ENCODE results near the gene WIPF2. TPM values are rescaled to one million over a fixed set of nuclear protein-coding genes. Genes with fewer than 3 reads are reported as not detected.
"Not testable (repeated sequence)": the region's sequence is repeated elsewhere in the genome, so short reads cannot be mapped to it uniquely, and the experiment has no call there.

Gene WIPF2
- total and polyA plus RNA-seq, 4 experiments from 2014 or later, result 5.2 to 34.7 (median 24.0) TPM

- POLR2A ChIA-PET (ENCODE audit: partially characterized antibody), result interaction anchor here (1.0 to 1.1 kb wide), 2 partner anchors 92 to 128 kb away, joined by 3 read pairs; no protein-coding TSS in a partner anchor
These were observed 16.0 kb upstream of the WIPF2 start for GRCh38 chr17:40203131-40203530.

GRCh38 chr17:40206193-40206592 is 12.9 kb upstream of the WIPF2 start:
- H3K4me3 ChIP-seq (ENCODE audit: low read length in 2 of 2); H3K4me3 Mint-ChIP-seq; H3K27ac Mint-ChIP-seq; CTCF ChIA-PET (ENCODE audit: partially characterized antibody); H3K4me1 ChIP-seq (ENCODE audit: insufficient read depth, low read length); POLR2A ChIA-PET (ENCODE audit: partially characterized antibody); H3K9me3 Mint-ChIP-seq; H3K36me3 ChIP-seq (ENCODE audit: insufficient read depth, low read length); H3K27me3 Mint-ChIP-seq; H3K27ac ChIP-seq (ENCODE audit: low read depth, low read length); H3K9me3 ChIP-seq (ENCODE audit: control insufficient read depth in 1 of 2, low read length in 2 of 2); DNase-seq; H3K36me3 Mint-ChIP-seq; H3K4me1 Mint-ChIP-seq; H3K27me3 ChIP-seq (ENCODE audit: insufficient read depth, low read length): not testable (repeated sequence)
- intact Hi-C loops (cut with micrococcal nuclease), result loop anchor here (10.0 kb wide), 2 partner anchors 209 to 329 kb away; partner anchors contain the start of gene TOP2A

More at GRCh38 chr17:40203131-40203530, 16.0 kb upstream of the WIPF2 start:
- Mint-ChIP-seq H3K4me3 (no peak overlapping the region), H3K27me3 (peaks cover 1 to 7% of the 10 kb centered on the region in 2 donors), H3K27ac (peak overlapping the region in 1 of 7 donors; percentile 50), H3K36me3 (no peaks in the 10 kb centered on the region), H3K4me1 (peaks cover 0 to 6% (median 2%) of the 10 kb centered on the region in 4 donors), H3K9me3 (no peaks in the 10 kb centered on the region)
- H3K27ac ChIP-seq (ENCODE audit: low read depth, low read length), result no peak overlapping the region
- no peaks in the 10 kb centered on the region for H3K27me3 ChIP-seq (ENCODE audit: insufficient read depth, low read length)
- H3K4me1 ChIP-seq (ENCODE audit: insufficient read depth, low read length), result no peaks in the 10 kb centered on the region
- CTCF ChIA-PET (ENCODE audit: partially characterized antibody), result interaction anchor here (1.1 to 7.7 kb wide), 12 partner anchors 10 to 210 kb away, joined by 3 to 86 read pairs (median 4); partner anchors contain the start of genes CDC6 and WIPF2
- no peaks in the 10 kb centered on the region for H3K36me3 ChIP-seq (ENCODE audit: insufficient read depth, low read length)
- no peak for DNase-seq
- H3K9me3 ChIP-seq (ENCODE audit: control insufficient read depth in 1 of 2, low read length in 2 of 2), result no peaks in the 10 kb centered on the region
- intact Hi-C loops (cut with micrococcal nuclease), result loop anchor here (10.0 kb wide), 2 partner anchors 212 to 332 kb away; partner anchors contain the start of gene TOP2A
- H3K4me3 ChIP-seq (ENCODE audit: low read length in 2 of 2), result no peak overlapping the region

- intact Hi-C loops (cut with micrococcal nuclease), result loop anchor here (10.0 kb wide), 2 partner anchors 205 to 325 kb away; partner anchors contain the start of gene TOP2A
- no peaks in the 10 kb centered on the region for H3K9me3 ChIP-seq (ENCODE audit: control insufficient read depth in 1 of 2, low read length in 2 of 2)
- H3K4me1 ChIP-seq (ENCODE audit: insufficient read depth, low read length), result no peaks in the 10 kb centered on the region
- H3K4me1 Mint-ChIP-seq, result no peaks in the 10 kb centered on the region
- no peak overlapping the region for H3K27ac ChIP-seq (ENCODE audit: low read depth, low read length)
- no peaks in the 10 kb centered on the region for H3K36me3 Mint-ChIP-seq
- ChIA-PET POLR2A (ENCODE audit: partially characterized antibody) (interaction anchor here (1.9 kb wide), 1 partner anchor 9 kb away, joined by 7 read pairs; the partner anchor contains the start of gene WIPF2), CTCF (ENCODE audit: partially characterized antibody) (interaction anchor here (1.4 to 2.0 kb wide), 3 partner anchors 9 to 19 kb away, joined by 4 to 6 read pairs (median 5); partner anchors contain the start of gene WIPF2)
- no peak for DNase-seq
- H3K4me3 Mint-ChIP-seq, result no peak overlapping the region
- peaks cover 0 to 1% of the 10 kb centered on the region in 2 donors for H3K27me3 Mint-ChIP-seq
- no peak overlapping the region for H3K27ac Mint-ChIP-seq
- H3K27me3 ChIP-seq (ENCODE audit: insufficient read depth, low read length), result no peaks in the 10 kb centered on the region
- H3K36me3 ChIP-seq (ENCODE audit: insufficient read depth, low read length), result no peaks in the 10 kb centered on the region
- H3K4me3 ChIP-seq (ENCODE audit: low read length in 2 of 2), result no peak overlapping the region
- no peaks in the 10 kb centered on the region for H3K9me3 Mint-ChIP-seq
These were observed 9.6 kb upstream of the WIPF2 start for GRCh38 chr17:40209404-40210093.

GRCh38 chr17:40213914-40214313 is 5.2 kb upstream of the WIPF2 start:
- H3K9me3 ChIP-seq (ENCODE audit: control insufficient read depth in 1 of 2, low read length in 2 of 2); H3K27me3 Mint-ChIP-seq; H3K4me3 Mint-ChIP-seq; intact Hi-C loops (cut with micrococcal nuclease); H3K36me3 Mint-ChIP-seq; DNase-seq; H3K27me3 ChIP-seq (ENCODE audit: insufficient read depth, low read length); H3K4me1 ChIP-seq (ENCODE audit: insufficient read depth, low read length); H3K4me3 ChIP-seq (ENCODE audit: low read length in 2 of 2); H3K36me3 ChIP-seq (ENCODE audit: insufficient read depth, low read length); POLR2A ChIA-PET (ENCODE audit: partially characterized antibody); H3K27ac ChIP-seq (ENCODE audit: low read depth, low read length); CTCF ChIA-PET (ENCODE audit: partially characterized antibody); H3K9me3 Mint-ChIP-seq: not testable (repeated sequence)
- H3K27ac Mint-ChIP-seq, result peak overlapping the region in 1 of 7 donors; percentile 51
- peaks cover 6 to 15% (median 8%) of the 10 kb centered on the region in 4 donors for H3K4me1 Mint-ChIP-seq

DNA sequence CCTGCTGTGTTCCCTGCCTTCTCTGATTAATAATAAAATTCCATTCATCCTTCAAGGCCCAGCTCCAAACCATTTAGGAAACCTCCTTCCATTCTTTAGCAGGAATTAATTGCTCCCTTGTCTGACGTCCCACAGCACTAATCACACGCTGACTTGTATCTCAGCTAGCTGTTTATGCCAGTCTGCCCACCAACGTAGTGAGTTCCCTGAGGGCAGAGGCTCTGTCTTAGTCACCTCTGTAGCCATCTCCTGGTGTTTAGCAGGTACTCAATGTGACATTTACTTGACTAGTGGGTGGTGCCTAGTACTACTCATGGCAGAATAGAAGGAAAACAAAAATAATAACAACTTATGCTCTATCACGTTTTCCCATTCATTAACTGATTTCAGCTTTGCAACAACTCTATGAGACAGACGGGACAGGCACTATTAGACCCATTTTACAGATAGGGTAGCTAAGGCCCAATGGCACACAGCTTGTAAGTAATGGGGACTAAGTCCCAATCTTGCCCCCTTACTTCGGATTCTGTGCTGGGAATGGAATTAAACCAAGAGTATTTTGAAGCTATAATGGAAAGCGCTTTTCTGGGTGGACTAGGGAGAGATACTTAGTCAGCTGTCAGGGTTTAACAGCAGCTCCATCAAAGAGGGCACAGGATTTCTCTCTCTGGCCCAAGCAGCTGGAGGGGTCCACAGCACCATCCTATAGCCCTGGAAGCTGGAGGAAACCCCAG is 931 bp upstream of the WIPF2 start:
- Histone ChIP-seq H3K4me3 (ENCODE audit: low read length in 2 of 2) (peak overlapping the region; percentile 59 to 71), H3K9me3 (ENCODE audit: control insufficient read depth in 1 of 2, low read length in 2 of 2) (no peaks in the 10 kb centered on the region), H3K27ac (ENCODE audit: low read depth, low read length) (peak overlapping the region; percentile 96), H3K4me1 (ENCODE audit: insufficient read depth, low read length) (peaks cover 23% of the 10 kb centered on the region), H3K27me3 (ENCODE audit: insufficient read depth, low read length) (no peaks in the 10 kb centered on the region), H3K36me3 (ENCODE audit: insufficient read depth, low read length) (no peaks in the 10 kb centered on the region)
- peak overlapping the region; percentile 92 to 100 (median 98) for H3K4me3 Mint-ChIP-seq
- no peak for DNase-seq
- POLR2A ChIA-PET (ENCODE audit: partially characterized antibody), result interaction anchor here (0.6 to 2.2 kb wide), 33 partner anchors 8 to 1471 kb away, joined by 3 to 15 read pairs (median 4); partner anchors contain the start of genes CASC3, EIF1, LRRC3C and MED24
- peaks cover 19 to 41% (median 27%) of the 10 kb centered on the region in 4 donors for H3K4me1 Mint-ChIP-seq
- H3K9me3 Mint-ChIP-seq, result no peaks in the 10 kb centered on the region
- CTCF ChIA-PET (ENCODE audit: partially characterized antibody), result interaction anchor here (0.6 to 3.4 kb wide), 21 partner anchors 9 to 1470 kb away, joined by 3 to 34 read pairs (median 5); partner anchors contain the start of gene CDC6
- H3K27ac Mint-ChIP-seq, result peak overlapping the region; percentile 93 to 100 (median 100)
- H3K27me3 Mint-ChIP-seq, result no peaks in the 10 kb centered on the region
- intact Hi-C loops (cut with micrococcal nuclease), result loop anchor here (2.0 kb wide), 1 partner anchor 1471 kb away; the partner anchor contains the start of gene EIF1
- peaks cover 0 to 10% of the 10 kb centered on the region in 2 donors for H3K36me3 Mint-ChIP-seq

DNA sequence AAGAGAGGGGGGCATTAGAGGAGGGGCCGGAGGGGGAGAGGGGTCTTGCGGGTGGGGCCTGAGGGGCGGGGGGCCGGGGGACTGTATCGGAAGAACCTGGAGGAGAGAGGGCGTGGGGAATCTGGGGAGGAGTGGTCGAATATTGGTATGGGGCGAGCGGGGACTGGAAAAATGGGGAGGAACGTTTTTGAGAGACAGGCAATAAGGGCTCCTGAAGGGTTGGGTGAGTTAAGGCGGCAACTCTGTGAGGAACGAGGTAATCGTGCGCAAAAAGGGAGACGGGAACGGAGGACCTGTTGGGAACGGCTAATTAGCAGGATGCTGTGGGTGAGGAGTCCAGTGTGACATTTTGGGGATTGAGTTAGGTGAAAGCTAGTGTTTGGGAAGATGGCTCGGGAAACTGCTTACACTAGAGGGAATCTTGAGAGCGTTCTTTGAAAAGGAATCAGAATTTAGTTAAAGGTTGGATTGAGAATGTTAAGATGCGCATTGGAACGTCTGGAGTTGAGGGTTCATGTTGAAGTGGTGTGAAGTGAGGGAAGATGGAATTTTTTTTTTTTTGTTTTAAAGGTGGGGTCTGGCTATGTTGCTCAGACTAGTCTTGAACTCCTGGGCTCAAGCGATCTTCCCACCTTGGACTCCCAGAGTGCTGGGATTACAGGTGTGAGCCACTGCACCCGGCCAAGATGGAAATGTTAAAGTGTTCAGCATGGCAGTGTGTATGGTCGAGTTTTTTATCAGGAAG is 662 bp downstream of the WIPF2 start:
- peak overlapping the region; percentile 92 to 100 (median 98) for H3K4me3 Mint-ChIP-seq
- H3K27me3 ChIP-seq (ENCODE audit: insufficient read depth, low read length), result no peaks in the 10 kb centered on the region
- H3K4me3 ChIP-seq (ENCODE audit: low read length in 2 of 2), result peak overlapping the region; percentile 59 to 62
- H3K27me3 Mint-ChIP-seq, result no peaks in the 10 kb centered on the region
- intact Hi-C loops (cut with micrococcal nuclease), result loop anchor here (1.0 to 2.0 kb wide), 2 partner anchors 68 to 1469 kb away; partner anchors contain the start of genes CDC6 and EIF1
- peaks cover 0 to 16% of the 10 kb centered on the region in 2 donors for H3K36me3 Mint-ChIP-seq
- H3K27ac ChIP-seq (ENCODE audit: low read depth, low read length), result peak overlapping the region; percentile 96
- POLR2A ChIA-PET (ENCODE audit: partially characterized antibody), result interaction anchor here (0.7 to 2.2 kb wide), 24 partner anchors 10 to 1469 kb away, joined by 3 to 15 read pairs (median 4); partner anchors contain the start of genes CASC3, EIF1, MED24 and NR1D1
- peak overlapping the region; percentile 85 to 100 (median 95) for H3K27ac Mint-ChIP-seq
- H3K9me3 ChIP-seq (ENCODE audit: control insufficient read depth in 1 of 2, low read length in 2 of 2), result no peaks in the 10 kb centered on the region
- H3K9me3 Mint-ChIP-seq, result no peaks in the 10 kb centered on the region
- CTCF ChIA-PET (ENCODE audit: partially characterized antibody), result interaction anchor here (1.1 to 3.4 kb wide), 13 partner anchors 10 to 1468 kb away, joined by 3 to 34 read pairs (median 5); partner anchors contain the start of genes CDC6 and MED24
- H3K36me3 ChIP-seq (ENCODE audit: insufficient read depth, low read length), result no peaks in the 10 kb centered on the region
- DNase-seq, result peak; percentile 13 to 57 (median 29)
- peaks cover 30% of the 10 kb centered on the region for H3K4me1 ChIP-seq (ENCODE audit: insufficient read depth, low read length)
- H3K4me1 Mint-ChIP-seq, result peaks cover 27 to 54% (median 37%) of the 10 kb centered on the region in 4 donors
